K562 (cell line): ENCODE data around the gene KRTAP2-3. TPM values are rescaled to one million over a fixed set of nuclear protein-coding genes. Genes with fewer than 3 reads are reported as not detected.

Source experiments
- ESRRB ChIP-seq: fragments of 250-450 bp; sonication (Bioruptor Pico); IDR thresholded peaks from 2 replicates; pipeline ENCODE4 v1.5.0; 2020; ENCODE audit warnings: mild to moderate bottlenecking, moderate library complexity, borderline replicate concordance
- EZH2 ChIP-seq: IDR thresholded peaks from 2 replicates; pipeline ENCODE4 v1.6.1; 2012; ENCODE audit warnings: low read depth, mild to moderate bottlenecking, inconsistent platforms, low read length, borderline replicate concordance
- IRF2 ChIP-seq: sonication (generic); formaldehyde crosslinking; IDR thresholded peaks from 2 replicates; pipeline ENCODE4 v1.8.1; 2022; ENCODE audit warnings: mild to moderate bottlenecking, missing genetic modification reagents
- NFE2L1 ChIP-seq: fragments of 450-650 bp; IDR thresholded peaks from 2 replicates; pipeline ENCODE4 v1.6.1; 2016; ENCODE audit warnings: missing genetic modification characterization, low read depth, mild to moderate bottlenecking, missing compliant biosample characterization, moderate library complexity, borderline replicate concordance
- USF1 ChIP-seq: sonication (generic); formaldehyde crosslinking; IDR thresholded peaks from 2 replicates; pipeline ENCODE4 v1.9.0; 2022; ENCODE audit warnings: mild to moderate bottlenecking, missing genetic modification reagents
- ZNF407 ChIP-seq: fragments of 450-650 bp; IDR thresholded peaks from 2 replicates; pipeline ENCODE4 v1.6.1; 2016; ENCODE audit warnings: low read depth
- ZNF644 ChIP-seq: fragments of 200-800 bp; sonication (Bioruptor generic); IDR thresholded peaks from 2 replicates; pipeline ENCODE4 v1.6.1; 2016; ENCODE audit warnings: low read depth, missing genetic modification characterization, missing compliant biosample characterization
- ZNF668 ChIP-seq: fragments of 250-450 bp; sonication (Bioruptor Pico); IDR thresholded peaks from 2 replicates; pipeline ENCODE4 v1.8.0; 2022; ENCODE audit warnings: mild to moderate bottlenecking, inconsistent platforms
- polyA plus RNA-seq, 8 experiments: library from polyadenylated mRNA; depleted of rRNA in 4 of 8; stranded (reverse) in 5 of 8; unstranded in 3 of 8; fragments of >200 nt; fragmentation: Nextera tagmentation in 2 of 8; fragmentation: Illumina TruSeq in 1 of 8; extraction: Ambion mirVana in 2 of 8; extraction: Trizol in 1 of 8; gene quantifications; 2 replicates each; pipeline versions ENCODE4 v1.2.1 to v1.2.3, GENCODE V29; 2011 to 2014; ENCODE audit warnings: inconsistent platforms in 1 of 8, missing spikeins in 1 of 8
- total RNA-seq, 7 experiments: library from RNA; depleted of rRNA in 6 of 7; stranded (reverse); fragments of >200 nt in 6 of 7; fragmentation: Illumina TruSeq in 2 of 7; extraction: Trizol in 2 of 7; gene quantifications; 2 replicates each; pipeline versions ENCODE4 v1.2.1 to v1.2.3, GENCODE V29; 2011 to 2021; ENCODE audit warnings: low replicate concordance in 1 of 7
- TF ChIP-seq, protein P1 (sequence below): sonication (generic); formaldehyde crosslinking; IDR thresholded peaks from 2 replicates; pipeline ENCODE4 v1.8.1; 2023; ENCODE audit warnings: mild to moderate bottlenecking, missing genetic modification reagents, moderate library complexity
- TF ChIP-seq, protein P2 (sequence below): sonication (generic); formaldehyde crosslinking; IDR thresholded peaks from 2 replicates; pipeline ENCODE4 v1.8.1; 2023; ENCODE audit warnings: mild to moderate bottlenecking, missing genetic modification reagents

KRTAP2-3 gene
- total and polyA plus RNA-seq, 9 of the 15 experiments (the other 6 are each of a cell fraction or from before 2014, with no cell fraction given) = not detected

GRCh38 chr17:41065829-41066624 lies 6.1 kb upstream of the KRTAP2-3 start, which contains the start of gene KRTAP2-4 (continued):
- TF ChIP-seq ZNF407 = no peak
- no peak for TF ChIP-seq USF1 (CRISPR knock-in tag)
- TF ChIP-seq, protein P1, sequence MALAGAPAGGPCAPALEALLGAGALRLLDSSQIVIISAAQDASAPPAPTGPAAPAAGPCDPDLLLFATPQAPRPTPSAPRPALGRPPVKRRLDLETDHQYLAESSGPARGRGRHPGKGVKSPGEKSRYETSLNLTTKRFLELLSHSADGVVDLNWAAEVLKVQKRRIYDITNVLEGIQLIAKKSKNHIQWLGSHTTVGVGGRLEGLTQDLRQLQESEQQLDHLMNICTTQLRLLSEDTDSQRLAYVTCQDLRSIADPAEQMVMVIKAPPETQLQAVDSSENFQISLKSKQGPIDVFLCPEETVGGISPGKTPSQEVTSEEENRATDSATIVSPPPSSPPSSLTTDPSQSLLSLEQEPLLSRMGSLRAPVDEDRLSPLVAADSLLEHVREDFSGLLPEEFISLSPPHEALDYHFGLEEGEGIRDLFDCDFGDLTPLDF = no peak
- no peak for TF ChIP-seq ZNF668 (CRISPR knock-in tag)
- no peak for TF ChIP-seq NFE2L1
- TF ChIP-seq, protein P2, sequence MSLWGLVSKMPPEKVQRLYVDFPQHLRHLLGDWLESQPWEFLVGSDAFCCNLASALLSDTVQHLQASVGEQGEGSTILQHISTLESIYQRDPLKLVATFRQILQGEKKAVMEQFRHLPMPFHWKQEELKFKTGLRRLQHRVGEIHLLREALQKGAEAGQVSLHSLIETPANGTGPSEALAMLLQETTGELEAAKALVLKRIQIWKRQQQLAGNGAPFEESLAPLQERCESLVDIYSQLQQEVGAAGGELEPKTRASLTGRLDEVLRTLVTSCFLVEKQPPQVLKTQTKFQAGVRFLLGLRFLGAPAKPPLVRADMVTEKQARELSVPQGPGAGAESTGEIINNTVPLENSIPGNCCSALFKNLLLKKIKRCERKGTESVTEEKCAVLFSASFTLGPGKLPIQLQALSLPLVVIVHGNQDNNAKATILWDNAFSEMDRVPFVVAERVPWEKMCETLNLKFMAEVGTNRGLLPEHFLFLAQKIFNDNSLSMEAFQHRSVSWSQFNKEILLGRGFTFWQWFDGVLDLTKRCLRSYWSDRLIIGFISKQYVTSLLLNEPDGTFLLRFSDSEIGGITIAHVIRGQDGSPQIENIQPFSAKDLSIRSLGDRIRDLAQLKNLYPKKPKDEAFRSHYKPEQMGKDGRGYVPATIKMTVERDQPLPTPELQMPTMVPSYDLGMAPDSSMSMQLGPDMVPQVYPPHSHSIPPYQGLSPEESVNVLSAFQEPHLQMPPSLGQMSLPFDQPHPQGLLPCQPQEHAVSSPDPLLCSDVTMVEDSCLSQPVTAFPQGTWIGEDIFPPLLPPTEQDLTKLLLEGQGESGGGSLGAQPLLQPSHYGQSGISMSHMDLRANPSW (CRISPR knock-in tag) = no peak
- peak; percentile 52; the same call in 1 of the 2 replicates for TF ChIP-seq ZNF644 (tag)
- no peak for TF ChIP-seq EZH2
- TF ChIP-seq IRF2 (CRISPR knock-in tag) = no peak
- TF ChIP-seq ESRRB (CRISPR knock-in tag) = no peak
